Keratinocyte (primary cell): ENCODE data around the gene PLAAT5.

Source experiments
- EZH2 ChIP-seq: IDR thresholded peaks from one replicate; pipeline ENCODE4 v1.6.1; 2012; ENCODE audit warnings: inconsistent platforms, mild to moderate bottlenecking, low read length, moderate library complexity
- TF ChIP-seq, protein P1 (sequence below), 3 experiments: IDR thresholded peaks in 1 of 3; conservative IDR thresholded peaks in 1 of 3; optimal IDR thresholded peaks in 1 of 3; 2 replicates in 2 of 3; 3 replicates in 1 of 3; pipeline versions ENCODE3 to v1.5.1; 2011; ENCODE audit warnings: low read length in 3 of 3, mild to moderate bottlenecking in 3 of 3, moderate library complexity in 2 of 3, control low read depth in 1 of 3, inconsistent platforms in 1 of 3; ENCODE audit not compliant: insufficient read depth in 2 of 3; ENCODE audit errors: extremely low read depth in 1 of 3

DNA sequence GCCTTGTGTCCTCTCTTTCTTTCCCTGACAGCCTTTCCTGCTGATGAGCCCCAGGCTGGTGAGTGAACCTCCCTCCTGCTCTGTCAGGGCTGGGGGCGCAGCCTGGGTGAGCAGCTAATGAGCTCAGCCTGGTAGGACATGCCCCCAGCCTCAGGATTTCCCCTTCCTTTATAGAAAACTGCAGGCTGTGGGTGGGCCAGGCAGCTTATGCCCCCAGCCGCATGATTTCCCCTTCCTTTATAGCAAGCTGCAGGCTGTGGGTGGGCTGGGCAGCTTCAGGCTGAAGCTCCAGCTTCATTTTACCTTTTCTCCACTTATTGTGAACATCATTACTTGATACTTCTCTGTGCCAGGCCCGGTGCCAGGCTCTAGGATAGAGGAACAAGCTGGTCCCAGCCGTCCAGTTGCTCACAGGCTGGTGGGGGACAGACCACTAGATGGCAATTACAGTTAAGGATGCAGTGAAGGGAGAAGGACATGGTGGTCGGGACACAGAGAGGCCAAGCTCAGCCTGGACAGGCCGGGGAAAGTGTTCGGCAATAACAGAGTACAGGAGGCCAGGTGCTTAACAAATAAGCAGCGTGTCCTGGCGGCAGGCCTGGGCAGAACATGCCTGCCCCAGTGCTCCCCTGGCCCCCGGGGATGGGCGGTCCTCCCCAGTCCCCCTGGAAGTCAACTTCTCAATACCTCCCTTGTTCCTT, 20.2 kb upstream of the PLAAT5 start:
- TF ChIP-seq, protein P1, sequence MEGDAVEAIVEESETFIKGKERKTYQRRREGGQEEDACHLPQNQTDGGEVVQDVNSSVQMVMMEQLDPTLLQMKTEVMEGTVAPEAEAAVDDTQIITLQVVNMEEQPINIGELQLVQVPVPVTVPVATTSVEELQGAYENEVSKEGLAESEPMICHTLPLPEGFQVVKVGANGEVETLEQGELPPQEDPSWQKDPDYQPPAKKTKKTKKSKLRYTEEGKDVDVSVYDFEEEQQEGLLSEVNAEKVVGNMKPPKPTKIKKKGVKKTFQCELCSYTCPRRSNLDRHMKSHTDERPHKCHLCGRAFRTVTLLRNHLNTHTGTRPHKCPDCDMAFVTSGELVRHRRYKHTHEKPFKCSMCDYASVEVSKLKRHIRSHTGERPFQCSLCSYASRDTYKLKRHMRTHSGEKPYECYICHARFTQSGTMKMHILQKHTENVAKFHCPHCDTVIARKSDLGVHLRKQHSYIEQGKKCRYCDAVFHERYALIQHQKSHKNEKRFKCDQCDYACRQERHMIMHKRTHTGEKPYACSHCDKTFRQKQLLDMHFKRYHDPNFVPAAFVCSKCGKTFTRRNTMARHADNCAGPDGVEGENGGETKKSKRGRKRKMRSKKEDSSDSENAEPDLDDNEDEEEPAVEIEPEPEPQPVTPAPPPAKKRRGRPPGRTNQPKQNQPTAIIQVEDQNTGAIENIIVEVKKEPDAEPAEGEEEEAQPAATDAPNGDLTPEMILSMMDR (optimal IDR thresholded peaks at IDR 0.05 in 1 of 3, IDR thresholded peaks at IDR 0.05 in 1 of 3, conservative IDR thresholded peaks at IDR 0.05 in 1 of 3; ENCODE audit: extremely low read depth in 1 of 3, insufficient read depth in 2 of 3, low read length in 3 of 3), result no peak
- no peak for TF ChIP-seq EZH2
